Measurements from ENCODE around the gene OR8D2.
"Not testable (repeated sequence)": the region's sequence is repeated elsewhere in the genome, so short reads cannot be mapped to it uniquely, and the experiment has no call there.

OR8D2 gene

DNA sequence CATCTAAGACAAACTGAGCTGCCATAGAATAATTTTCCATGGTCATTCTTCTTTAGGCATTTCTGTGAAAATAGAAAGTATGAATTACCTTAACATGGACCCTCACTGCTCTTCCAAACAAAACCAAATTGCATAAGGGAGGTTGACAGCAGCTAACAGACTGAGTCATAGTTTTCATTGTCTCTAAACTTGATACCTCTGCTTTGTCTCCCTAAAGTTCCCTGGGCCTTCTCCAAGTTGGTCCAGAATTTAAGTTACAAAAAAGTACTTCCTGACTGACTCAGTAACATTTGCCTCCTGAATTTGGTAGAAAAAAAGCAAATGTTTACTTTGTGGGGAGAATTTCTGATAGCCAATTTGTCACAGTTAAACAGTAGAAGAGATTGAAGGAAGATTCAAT is 9.3 kb downstream of the OR8D2 start:
- no peak for DNase-seq
- CTCF ChIA-PET = no interaction called here

GRCh38 chr11:124307093-124307492 is 12.9 kb downstream of the OR8D2 start:
- CTCF ChIA-PET = no interaction called here
- H3K27me3 Mint-ChIP-seq = no peaks in the 10 kb centered on the region
- no peak overlapping the region for H3K4me3 Mint-ChIP-seq
- no peaks in the 10 kb centered on the region for H3K4me1 Mint-ChIP-seq
- H3K27ac Mint-ChIP-seq = no peak overlapping the region
- DNase-seq = no peak
- no peaks in the 10 kb centered on the region for H3K9me3 Mint-ChIP-seq
- no peaks in the 10 kb centered on the region for H3K36me3 Mint-ChIP-seq

More for the DNA sequence above, 9.3 kb downstream of the OR8D2 start:
- H3K27me3 Mint-ChIP-seq = no peaks in the 10 kb centered on the region
- H3K36me3 Mint-ChIP-seq = no peaks in the 10 kb centered on the region
- H3K4me3 Mint-ChIP-seq = no peak overlapping the region
- H3K9me3 Mint-ChIP-seq = no peaks in the 10 kb centered on the region
- no peaks in the 10 kb centered on the region for H3K4me1 Mint-ChIP-seq
- H3K27ac Mint-ChIP-seq = no peak overlapping the region

- Mint-ChIP-seq H3K4me3 (no peak overlapping the region), H3K36me3 (no peaks in the 10 kb centered on the region), H3K27me3 (no peaks in the 10 kb centered on the region), H3K9me3 (no peaks in the 10 kb centered on the region), H3K27ac (no peak overlapping the region), H3K4me1 (no peaks in the 10 kb centered on the region)
- no peak for DNase-seq
- CTCF ChIA-PET = no interaction called here
Measured at GRCh38 chr11:124302347-124303125, 17.5 kb downstream of the OR8D2 start.

DNA sequence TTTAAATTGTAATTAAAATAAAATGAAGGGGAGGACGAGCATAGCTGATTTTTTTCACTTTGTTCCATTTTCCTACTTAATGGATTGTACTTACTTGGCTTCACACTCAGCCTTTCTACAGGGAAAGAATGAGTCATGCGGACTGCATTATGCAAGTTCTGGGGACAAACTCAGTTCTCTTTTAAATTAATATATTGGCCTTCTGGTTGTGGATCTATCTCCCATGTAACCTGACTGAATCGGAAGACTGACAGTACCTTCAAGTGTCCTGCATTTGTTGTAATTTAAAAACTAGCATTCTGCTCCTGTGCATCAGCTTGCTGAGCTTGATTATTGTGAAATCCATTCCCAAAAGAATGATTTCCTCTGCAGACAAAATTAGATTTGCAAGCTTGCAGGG is 18.4 kb downstream of the OR8D2 start:
- H3K9me3 Mint-ChIP-seq = no peaks in the 10 kb centered on the region
- no peak for DNase-seq
- H3K27ac Mint-ChIP-seq = no peak overlapping the region
- no peaks in the 10 kb centered on the region for H3K4me1 Mint-ChIP-seq
- CTCF ChIA-PET = no interaction called here
- H3K27me3 Mint-ChIP-seq = no peaks in the 10 kb centered on the region
- no peak overlapping the region for H3K4me3 Mint-ChIP-seq
- no peaks in the 10 kb centered on the region for H3K36me3 Mint-ChIP-seq

GRCh38 chr11:124297921-124298320 is 22.1 kb downstream of the OR8D2 start:
- CTCF ChIA-PET = no interaction called here

GRCh38 chr11:124296016-124296415 is 24.0 kb downstream of the OR8D2 start:
- no peaks in the 10 kb centered on the region for H3K9me3 Mint-ChIP-seq
- DNase-seq = no peak
- H3K27me3 Mint-ChIP-seq = no peaks in the 10 kb centered on the region
- CTCF ChIA-PET = no interaction called here
- no peaks in the 10 kb centered on the region for H3K4me1 Mint-ChIP-seq
- H3K4me3 Mint-ChIP-seq = no peak overlapping the region
- H3K36me3 Mint-ChIP-seq = no peaks in the 10 kb centered on the region
- H3K27ac Mint-ChIP-seq = no peak overlapping the region

More at GRCh38 chr11:124297921-124298320, 22.1 kb downstream of the OR8D2 start:
- Mint-ChIP-seq H3K4me3 (no peak overlapping the region), H3K27me3 (no peaks in the 10 kb centered on the region), H3K9me3 (no peaks in the 10 kb centered on the region), H3K36me3 (no peaks in the 10 kb centered on the region), H3K4me1 (no peaks in the 10 kb centered on the region), H3K27ac (no peak overlapping the region)
- DNase-seq = no peak

DNA sequence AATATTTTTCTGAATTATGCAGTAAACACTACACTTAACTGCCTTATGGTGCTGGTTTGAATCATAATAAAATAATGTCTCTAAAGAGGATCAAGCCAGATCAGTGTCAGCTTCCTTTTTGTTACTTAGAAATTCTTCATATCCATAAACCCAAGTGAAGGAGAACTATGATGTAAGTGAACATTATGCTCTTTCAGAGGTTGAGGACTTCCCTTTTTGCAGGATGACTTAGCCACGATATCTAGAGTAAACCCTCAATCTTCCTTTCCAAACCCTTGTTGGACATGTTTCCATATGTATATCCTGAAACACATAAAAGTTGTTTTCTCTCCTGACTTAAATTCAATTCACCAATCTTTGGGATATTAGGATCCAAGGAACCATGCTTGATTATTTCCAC is 25.3 kb downstream of the OR8D2 start:
- Mint-ChIP-seq H3K27me3 (no peaks in the 10 kb centered on the region), H3K27ac (no peak overlapping the region), H3K4me3 (no peak overlapping the region), H3K36me3 (no peaks in the 10 kb centered on the region), H3K4me1 (no peaks in the 10 kb centered on the region), H3K9me3 (no peaks in the 10 kb centered on the region)
- DNase-seq = no peak
- CTCF ChIA-PET = no interaction called here

DNA sequence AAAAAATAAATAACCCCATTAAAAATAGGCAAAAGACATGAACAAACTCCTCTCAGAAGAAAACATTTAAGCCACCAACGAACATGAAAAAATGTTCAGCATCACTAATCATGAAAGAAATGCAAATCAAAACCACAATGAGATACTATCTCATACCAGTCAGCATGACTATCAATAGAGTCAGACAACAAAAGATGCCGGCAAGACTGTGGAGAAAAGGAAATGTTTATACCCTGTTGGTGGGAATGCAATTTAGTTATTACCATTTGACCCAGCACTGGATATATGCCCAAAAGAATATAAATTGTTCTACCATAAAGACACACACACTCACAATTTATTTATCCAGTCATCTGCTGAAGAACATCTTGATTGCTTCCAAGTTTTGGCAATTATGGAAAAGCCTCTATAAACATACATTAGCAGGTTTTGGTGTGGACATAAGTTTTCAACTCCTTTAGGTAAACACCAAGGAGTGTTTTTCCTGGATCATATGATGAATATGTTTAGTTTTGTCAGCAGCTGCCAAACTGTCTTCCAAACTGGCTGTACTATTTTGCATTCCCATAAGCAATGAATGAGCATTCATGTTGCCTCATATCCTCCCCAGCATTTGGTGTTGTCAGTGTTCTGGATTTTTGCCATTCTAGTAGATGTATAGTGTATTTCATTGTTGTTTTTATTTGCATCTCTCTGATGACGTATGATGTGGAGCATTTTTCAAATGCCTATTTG is 34.2 kb downstream of the OR8D2 start:
- no peaks in the 10 kb centered on the region for H3K4me1 Mint-ChIP-seq
- H3K27ac Mint-ChIP-seq = no peak overlapping the region
- CTCF ChIA-PET = no interaction called here
- H3K27me3 Mint-ChIP-seq = no peaks in the 10 kb centered on the region
- no peak overlapping the region for H3K4me3 Mint-ChIP-seq
- no peak for DNase-seq
- peaks cover 4% of the 10 kb centered on the region for H3K9me3 Mint-ChIP-seq
- no peaks in the 10 kb centered on the region for H3K36me3 Mint-ChIP-seq

DNA sequence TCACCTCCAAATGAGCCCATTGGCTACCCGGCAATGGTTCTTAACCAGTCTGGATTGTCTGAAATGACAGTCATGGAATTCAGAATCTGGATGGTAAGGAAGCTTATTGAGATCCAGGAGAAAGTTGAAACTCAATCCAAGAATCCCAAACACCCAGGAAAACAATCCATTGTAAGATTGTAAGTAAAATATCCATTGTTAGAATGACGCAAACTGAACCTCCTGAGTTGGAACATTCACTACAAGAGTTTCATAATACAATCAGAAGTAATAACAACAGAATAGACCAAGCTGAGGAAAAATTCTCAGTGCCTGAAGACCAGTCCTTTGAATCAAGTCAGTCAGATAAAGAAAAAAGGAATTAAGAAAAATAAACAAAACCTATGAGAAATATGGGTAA is 41.7 kb downstream of the OR8D2 start:
- Mint-ChIP-seq H3K27ac (no peak overlapping the region), H3K4me3 (no peak overlapping the region), H3K9me3 (peaks cover 1% of the 10 kb centered on the region), H3K27me3 (no peaks in the 10 kb centered on the region), H3K4me1 (no peaks in the 10 kb centered on the region), H3K36me3 (no peaks in the 10 kb centered on the region)
- CTCF ChIA-PET = no interaction called here
- no peak for DNase-seq

DNA sequence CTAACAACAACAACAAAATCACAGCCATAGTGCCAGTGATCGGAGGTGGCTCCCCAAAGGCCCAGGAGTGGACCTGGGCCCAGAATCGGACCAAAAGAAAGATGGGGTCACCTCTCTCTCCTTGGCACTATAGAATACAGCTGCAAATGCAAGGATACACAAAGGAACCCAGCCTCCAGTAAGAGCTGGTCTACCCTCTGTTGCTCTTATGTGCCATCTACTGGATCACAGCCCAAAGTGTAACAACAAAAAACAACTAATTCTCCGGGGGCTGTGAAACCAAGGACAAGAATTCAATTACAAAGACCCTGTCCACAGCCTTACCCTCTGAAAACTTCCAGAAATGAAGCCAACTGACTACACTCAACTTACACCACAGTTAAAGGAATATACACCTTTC is 42.2 kb downstream of the OR8D2 start:
- Mint-ChIP-seq H3K36me3 (no peaks in the 10 kb centered on the region), H3K27me3 (no peaks in the 10 kb centered on the region), H3K4me1 (no peaks in the 10 kb centered on the region), H3K4me3 (no peak overlapping the region), H3K27ac (no peak overlapping the region), H3K9me3 (no peaks in the 10 kb centered on the region)
- DNase-seq = no peak
- CTCF ChIA-PET = no interaction called here

DNA sequence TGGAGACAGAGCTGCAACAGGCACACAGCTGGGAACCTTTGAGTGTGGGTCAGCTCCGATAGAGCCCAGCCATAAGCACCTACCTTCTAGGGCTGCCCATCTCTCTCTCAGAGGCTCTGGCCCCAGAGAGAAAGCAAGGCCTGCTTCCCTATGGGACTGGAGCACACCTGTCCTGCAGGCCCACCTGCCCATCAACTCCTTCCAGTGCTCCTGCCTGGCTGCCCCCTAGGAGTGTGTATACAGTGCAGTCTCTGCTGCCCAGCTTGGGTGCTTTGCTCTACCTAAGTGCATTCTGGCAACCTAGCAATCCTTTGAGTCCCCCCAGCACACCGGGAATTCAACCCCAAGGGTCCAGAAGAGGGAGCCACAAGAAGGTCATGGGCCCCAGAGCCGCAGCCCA is 42.8 kb downstream of the OR8D2 start:
- no peaks in the 10 kb centered on the region for H3K4me1 Mint-ChIP-seq

DNA sequence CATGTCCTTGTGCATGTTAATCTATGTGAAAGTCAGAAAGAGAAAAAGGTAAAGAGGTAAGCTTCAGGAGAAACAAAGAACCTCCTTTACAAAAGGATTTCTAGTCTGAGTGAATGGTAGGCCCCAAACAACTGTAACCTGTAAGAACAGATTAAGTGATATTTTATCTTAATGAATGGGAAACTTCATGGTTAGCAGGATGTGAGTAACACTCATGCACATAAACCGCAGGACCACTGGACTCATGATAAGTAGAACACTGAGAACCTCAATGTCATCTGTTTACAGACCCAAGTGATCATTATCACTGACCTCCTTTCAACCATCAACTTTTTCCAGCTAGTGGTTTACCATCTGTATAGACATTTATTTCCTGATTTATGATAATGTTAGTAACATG is 43.9 kb downstream of the OR8D2 start:
- CTCF ChIA-PET = no interaction called here
- DNase-seq = no peak
- no peaks in the 10 kb centered on the region for H3K4me1 Mint-ChIP-seq
- H3K27ac Mint-ChIP-seq = no peak overlapping the region
- no peaks in the 10 kb centered on the region for H3K9me3 Mint-ChIP-seq
- H3K36me3 Mint-ChIP-seq = no peaks in the 10 kb centered on the region
- H3K4me3 Mint-ChIP-seq = no peak overlapping the region
- H3K27me3 Mint-ChIP-seq = no peaks in the 10 kb centered on the region

More for the DNA sequence above, 42.8 kb downstream of the OR8D2 start:
- H3K4me3 Mint-ChIP-seq = no peak overlapping the region
- no peak for DNase-seq
- H3K36me3 Mint-ChIP-seq = no peaks in the 10 kb centered on the region
- H3K27me3 Mint-ChIP-seq = no peaks in the 10 kb centered on the region
- no peaks in the 10 kb centered on the region for H3K9me3 Mint-ChIP-seq
- no peak overlapping the region for H3K27ac Mint-ChIP-seq
- CTCF ChIA-PET = no interaction called here

DNA sequence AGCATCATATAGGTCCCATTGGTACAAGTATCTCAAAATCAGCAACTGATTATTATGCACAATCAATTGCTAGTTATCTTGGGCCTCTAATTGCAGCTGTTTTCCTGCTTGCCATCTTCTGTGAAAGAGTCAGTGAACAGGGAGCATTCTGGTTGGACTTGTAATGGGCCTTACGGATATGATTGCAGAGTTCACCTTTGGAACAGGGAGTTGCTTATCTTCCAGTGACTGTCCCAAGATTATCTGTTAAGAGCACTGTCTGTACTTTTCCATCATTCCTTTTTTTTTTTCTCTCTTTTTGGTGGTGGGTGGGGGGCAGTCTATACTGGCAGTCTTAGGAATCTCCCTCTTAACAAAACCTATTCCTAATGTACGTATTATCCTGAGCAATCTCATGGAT is 46.0 kb downstream of the OR8D2 start:
- Mint-ChIP-seq H3K4me1 (no peaks in the 10 kb centered on the region), H3K36me3 (no peaks in the 10 kb centered on the region), H3K27me3 (no peaks in the 10 kb centered on the region), H3K27ac (no peak overlapping the region), H3K4me3 (no peak overlapping the region), H3K9me3 (no peaks in the 10 kb centered on the region)
- CTCF ChIA-PET = no interaction called here
- DNase-seq = no peak

DNA sequence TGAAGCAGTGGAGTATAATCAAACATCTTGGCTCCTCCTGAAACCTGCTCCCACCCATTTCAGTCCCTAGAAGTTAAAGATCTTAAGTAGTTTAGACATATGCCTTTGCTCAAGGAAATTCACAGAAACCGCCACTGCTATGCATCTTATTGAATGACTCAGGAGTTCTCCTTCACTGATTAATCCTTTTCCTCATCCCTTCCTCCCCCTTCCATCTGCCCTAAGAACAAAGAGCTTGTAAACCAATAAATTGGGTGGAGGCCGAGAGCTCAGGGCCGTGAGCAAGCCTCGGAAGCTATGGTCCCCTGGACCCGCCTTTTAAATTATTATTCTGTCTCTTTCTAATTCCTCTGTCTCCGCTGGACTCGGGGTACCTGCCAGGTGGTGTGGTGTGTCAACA is 49.1 kb downstream of the OR8D2 start:
- H3K27me3 Mint-ChIP-seq, DNase-seq, CTCF ChIA-PET, H3K4me1 Mint-ChIP-seq, H3K27ac Mint-ChIP-seq, H3K9me3 Mint-ChIP-seq, H3K4me3 Mint-ChIP-seq, H3K36me3 Mint-ChIP-seq: not testable (repeated sequence)
